ENCODE measurements around the gene GAS6. TPM values are rescaled to one million over a fixed set of nuclear protein-coding genes. Genes with fewer than 3 reads are reported as not detected.

Gene GAS6
- total RNA-seq, 3 donors from 2014 or later: 0.61 to 0.84 (median 0.71) TPM

DNA sequence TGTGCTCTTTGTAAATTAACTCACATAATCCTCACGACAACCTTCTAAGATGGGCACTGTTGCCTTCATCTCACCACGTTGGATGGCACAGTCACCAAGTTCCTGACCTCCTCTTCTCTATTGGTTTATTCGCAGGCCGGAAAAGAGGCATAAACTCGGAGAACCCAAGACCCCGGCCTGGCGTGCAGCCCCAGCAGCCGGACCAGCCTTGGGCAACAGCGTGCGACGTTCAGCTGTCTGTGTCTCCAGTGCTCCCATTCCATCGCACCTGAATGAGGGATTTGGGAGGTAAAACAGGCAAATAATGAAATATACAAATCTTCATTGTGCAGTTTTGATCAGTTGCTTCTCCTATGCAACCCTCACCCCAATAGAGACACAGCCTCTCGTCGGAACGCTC is 34.5 kb upstream of the GAS6 start:
- H3K36me3 Mint-ChIP-seq (ENCODE audit: insufficient read depth): no peaks in the 10 kb centered on the region
- ATAC-seq: no peak
- peaks cover 19% of the 10 kb centered on the region for H3K27me3 Mint-ChIP-seq (ENCODE audit: low read depth)
- DNase-seq: no peak
- no peaks in the 10 kb centered on the region for H3K9me3 Mint-ChIP-seq
- no peaks in the 10 kb centered on the region for H3K4me1 Mint-ChIP-seq (ENCODE audit: low read depth)
- H3K4me3 Mint-ChIP-seq: no peak overlapping the region

DNA sequence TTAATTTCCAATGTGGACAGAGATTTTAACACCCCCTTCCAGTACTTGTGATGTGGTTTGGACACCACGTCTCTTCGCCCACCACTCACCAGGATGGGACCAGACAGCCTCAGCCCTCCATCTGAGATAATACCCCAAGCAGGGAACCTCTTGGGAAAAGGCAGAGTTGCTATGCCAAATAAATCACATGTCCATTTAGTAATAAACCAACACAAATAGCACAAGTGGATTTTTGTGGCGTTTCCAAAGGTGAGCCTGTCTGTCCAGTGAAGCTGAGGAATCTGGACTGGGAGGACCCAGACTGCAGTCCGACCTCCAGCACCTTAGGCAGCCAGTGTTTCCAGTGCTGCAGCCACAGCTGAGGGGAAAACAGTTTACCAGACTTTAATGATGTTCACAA is 34.1 kb upstream of the GAS6 start:
- ATAC-seq (no peak), DNase-seq (no peak)
- H3K36me3 Mint-ChIP-seq (ENCODE audit: insufficient read depth): no peaks in the 10 kb centered on the region
- H3K4me1 Mint-ChIP-seq (ENCODE audit: low read depth): no peaks in the 10 kb centered on the region
- no peak overlapping the region for H3K4me3 Mint-ChIP-seq
- H3K9me3 Mint-ChIP-seq: no peaks in the 10 kb centered on the region
- H3K27me3 Mint-ChIP-seq (ENCODE audit: low read depth): peaks cover 19% of the 10 kb centered on the region

DNA sequence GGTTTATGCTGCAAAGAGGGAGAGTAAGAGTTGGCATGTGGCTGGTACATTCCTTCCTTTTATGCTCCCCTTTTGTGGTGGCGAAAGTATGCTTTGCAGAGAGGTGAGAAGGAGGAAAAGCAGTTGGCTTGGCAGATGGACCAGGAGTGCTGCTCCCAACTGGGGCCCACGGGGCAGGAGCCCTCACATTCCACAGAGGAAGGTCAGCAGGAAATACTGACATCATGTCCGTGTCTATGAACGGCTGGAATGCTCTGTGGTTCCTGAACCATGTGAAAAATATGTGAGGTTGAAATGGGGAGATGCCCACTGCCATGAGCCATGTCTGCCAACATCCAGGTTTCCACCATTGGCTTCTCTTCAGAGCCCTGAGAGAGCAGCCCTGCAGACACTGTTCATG is 33.3 kb upstream of the GAS6 start:
- no peaks in the 10 kb centered on the region for H3K4me1 Mint-ChIP-seq (ENCODE audit: low read depth)
- DNase-seq (no peak), ATAC-seq (no peak)
- H3K9me3 Mint-ChIP-seq: no peaks in the 10 kb centered on the region
- peaks cover 16% of the 10 kb centered on the region for H3K27me3 Mint-ChIP-seq (ENCODE audit: low read depth)
- H3K36me3 Mint-ChIP-seq (ENCODE audit: insufficient read depth): no peaks in the 10 kb centered on the region
- H3K4me3 Mint-ChIP-seq: no peak overlapping the region

DNA sequence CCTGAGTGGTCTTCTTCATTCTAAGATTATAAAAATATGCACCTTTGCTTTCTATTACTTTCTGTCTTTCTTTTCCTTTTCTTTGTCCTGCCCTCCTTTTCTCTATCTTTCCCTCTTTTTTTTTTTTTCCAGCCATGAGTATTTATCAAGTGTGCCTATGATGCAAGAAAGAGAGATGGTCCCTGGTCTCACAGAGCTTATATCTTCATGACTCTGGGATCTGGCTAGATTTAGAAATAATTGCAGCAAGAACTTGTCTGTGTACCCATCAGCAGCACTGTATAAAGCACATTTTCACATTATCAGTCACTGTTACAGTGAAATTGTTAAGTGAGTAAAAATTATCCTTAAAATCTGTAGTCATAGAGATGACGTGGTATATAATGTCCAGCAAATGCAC is 31.6 kb upstream of the GAS6 start:
- H3K27me3 Mint-ChIP-seq (ENCODE audit: low read depth): peaks cover 15% of the 10 kb centered on the region
- no peak overlapping the region for H3K4me3 Mint-ChIP-seq
- no peaks in the 10 kb centered on the region for H3K9me3 Mint-ChIP-seq
- DNase-seq: no peak
- no peaks in the 10 kb centered on the region for H3K4me1 Mint-ChIP-seq (ENCODE audit: low read depth)
- no peak for ATAC-seq
- no peaks in the 10 kb centered on the region for H3K36me3 Mint-ChIP-seq (ENCODE audit: insufficient read depth)

DNA sequence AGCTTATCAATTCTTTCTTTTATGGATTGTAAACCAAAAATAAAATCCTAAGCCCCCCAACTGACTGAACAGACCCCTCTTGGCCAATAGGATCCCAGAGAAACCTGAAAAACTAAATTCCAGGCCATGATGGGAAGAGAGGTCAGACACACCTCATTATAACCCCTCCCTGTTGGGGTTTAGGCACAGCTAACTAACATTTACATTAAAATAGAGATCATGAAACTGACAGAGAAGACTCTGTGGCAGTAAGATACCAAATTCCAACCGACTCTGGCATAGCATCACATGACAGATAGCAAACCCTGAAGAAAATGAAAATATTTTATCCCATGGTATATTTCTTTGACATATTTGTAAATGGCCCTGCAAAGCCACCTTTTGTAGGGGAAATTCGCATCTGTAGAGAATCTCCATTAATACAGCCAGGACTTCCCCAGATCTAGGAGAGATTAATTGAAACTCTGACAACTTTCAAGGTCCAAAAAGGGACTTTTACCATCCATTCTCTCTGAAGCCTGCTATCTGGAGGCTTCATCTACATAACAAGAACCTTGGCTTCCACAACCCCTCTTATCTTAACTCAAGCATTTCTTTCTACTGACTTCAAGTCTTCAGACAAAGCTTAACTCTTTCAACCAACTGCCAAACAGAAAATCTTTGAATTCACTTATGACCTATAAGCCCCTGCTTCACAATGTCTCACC is 27.1 kb upstream of the GAS6 start:
- Mint-ChIP-seq H3K9me3 (no peaks in the 10 kb centered on the region), H3K4me1 (ENCODE audit: low read depth) (no peaks in the 10 kb centered on the region), H3K27me3 (ENCODE audit: low read depth) (peaks cover 5% of the 10 kb centered on the region), H3K36me3 (ENCODE audit: insufficient read depth) (no peaks in the 10 kb centered on the region), H3K4me3 (no peak overlapping the region)
- ATAC-seq: no peak
- no peak for DNase-seq

DNA sequence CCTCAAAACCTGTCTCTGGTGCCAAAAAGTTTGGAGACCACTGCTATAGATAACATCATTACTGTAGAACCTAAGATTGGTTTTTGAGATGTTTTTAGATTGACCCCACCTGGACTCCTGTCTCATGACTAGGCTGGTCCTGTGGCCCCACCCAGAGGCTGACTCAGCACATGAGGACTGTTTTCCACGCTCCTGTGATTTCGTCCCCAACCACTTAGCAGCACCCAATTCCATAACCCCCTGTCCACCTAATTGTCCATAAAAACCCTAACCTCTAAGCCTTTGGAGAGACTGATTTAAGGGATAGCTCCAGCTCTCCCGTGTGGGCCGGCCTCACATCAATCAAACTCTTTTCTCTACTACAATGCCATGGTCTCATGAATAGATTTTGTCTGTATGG is 25.6 kb upstream of the GAS6 start:
- Mint-ChIP-seq H3K27me3 (ENCODE audit: low read depth) (peaks cover 3% of the 10 kb centered on the region), H3K4me1 (ENCODE audit: low read depth) (no peaks in the 10 kb centered on the region), H3K4me3 (no peak overlapping the region), H3K9me3 (no peaks in the 10 kb centered on the region), H3K36me3 (ENCODE audit: insufficient read depth) (no peaks in the 10 kb centered on the region)
- ATAC-seq: no peak
- no peak for DNase-seq

DNA sequence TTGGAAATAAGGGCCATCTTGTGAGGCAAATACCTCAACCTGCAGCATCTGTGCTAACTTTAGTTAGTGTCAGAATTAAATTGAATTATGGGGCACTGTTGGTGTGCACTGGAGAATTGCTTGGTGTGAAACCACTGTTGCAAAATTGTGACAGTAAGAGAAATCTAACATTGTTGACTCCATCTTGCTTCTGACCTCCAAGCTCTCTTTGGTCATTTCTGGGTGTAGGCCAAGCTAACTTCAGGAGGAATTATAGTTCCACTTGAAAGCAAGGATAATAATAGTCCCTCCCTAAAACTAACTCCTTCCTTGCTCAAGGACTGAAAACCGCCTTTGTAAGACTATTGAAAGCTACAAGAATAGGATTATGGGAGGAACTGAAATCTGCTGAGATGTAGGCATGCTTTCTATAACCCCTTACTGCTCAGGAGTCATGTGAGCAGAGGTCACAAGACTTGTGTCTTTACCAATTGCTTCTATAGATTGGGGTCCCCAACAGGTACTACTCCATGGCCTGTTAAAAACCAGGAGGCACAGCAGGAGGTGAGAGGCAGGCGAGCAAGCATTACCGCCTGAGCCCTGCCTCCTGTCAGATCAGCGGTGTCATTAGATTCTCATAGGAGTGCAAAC is 24.9 kb upstream of the GAS6 start:
- ATAC-seq (no peak), DNase-seq (no peak)
- Mint-ChIP-seq H3K36me3 (ENCODE audit: insufficient read depth) (no peaks in the 10 kb centered on the region), H3K27me3 (ENCODE audit: low read depth) (peaks cover 3% of the 10 kb centered on the region), H3K4me3 (no peak overlapping the region), H3K4me1 (ENCODE audit: low read depth) (no peaks in the 10 kb centered on the region), H3K9me3 (no peaks in the 10 kb centered on the region)

DNA sequence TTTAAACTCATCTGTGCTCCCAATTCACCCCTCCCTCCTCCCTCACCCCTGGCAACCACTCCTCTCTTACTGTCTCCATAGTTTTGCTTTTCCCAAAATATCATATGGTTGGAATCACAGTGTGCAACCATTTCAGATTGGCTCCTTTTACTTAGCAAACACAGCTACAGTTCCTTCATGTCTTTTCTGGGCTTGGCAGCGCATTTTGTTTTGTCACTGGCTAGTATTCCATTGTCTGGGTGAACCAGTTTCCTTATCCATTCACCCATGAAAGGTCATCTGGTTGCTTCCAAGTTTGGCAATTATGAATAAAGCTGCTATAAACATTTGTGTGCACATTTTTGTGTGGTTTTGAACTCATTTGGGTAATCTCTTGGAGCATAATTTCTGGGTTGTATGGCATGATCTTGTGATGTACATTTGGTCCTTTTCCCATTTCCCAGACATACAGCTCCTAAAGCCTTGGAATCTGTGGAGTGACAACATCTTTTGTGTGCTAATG is 23.9 kb upstream of the GAS6 start:
- ATAC-seq: no peak
- H3K27me3 Mint-ChIP-seq (ENCODE audit: low read depth): peaks cover 3% of the 10 kb centered on the region

DNA sequence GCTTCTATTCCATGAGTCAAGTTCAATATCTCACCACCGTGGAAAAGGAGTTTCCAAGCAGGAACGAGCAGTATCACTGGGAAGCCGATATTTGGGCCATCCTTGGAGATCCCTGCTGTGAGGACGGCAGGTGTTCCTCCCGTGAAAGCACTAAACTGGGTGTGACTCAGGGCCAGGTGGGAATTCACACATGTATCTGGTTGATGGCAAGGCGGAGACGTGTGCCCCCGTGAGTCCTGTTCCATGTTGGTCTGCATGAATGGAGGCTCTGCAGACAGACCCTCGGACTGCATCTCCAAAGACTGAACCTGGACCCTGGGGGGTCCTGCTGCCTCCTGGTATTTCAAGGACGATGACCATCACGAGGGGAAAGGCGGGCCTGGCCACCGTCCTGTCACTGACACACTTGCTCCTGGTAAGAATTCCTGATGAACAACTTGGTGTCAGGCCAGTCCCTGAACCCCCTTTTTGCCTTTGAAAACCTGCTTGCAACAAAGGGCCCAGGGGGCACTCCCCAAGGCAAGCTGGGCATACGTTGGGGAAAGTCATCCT is 22.8 kb upstream of the GAS6 start:
- DNase-seq (no peak), ATAC-seq (no peak)

More for the DNA sequence above, 23.9 kb upstream of the GAS6 start:
- H3K4me1 Mint-ChIP-seq (ENCODE audit: low read depth): peaks cover 3% of the 10 kb centered on the region
- no peak overlapping the region for H3K4me3 Mint-ChIP-seq
- H3K9me3 Mint-ChIP-seq: no peaks in the 10 kb centered on the region
- no peaks in the 10 kb centered on the region for H3K36me3 Mint-ChIP-seq (ENCODE audit: insufficient read depth)
- DNase-seq: no peak

DNA sequence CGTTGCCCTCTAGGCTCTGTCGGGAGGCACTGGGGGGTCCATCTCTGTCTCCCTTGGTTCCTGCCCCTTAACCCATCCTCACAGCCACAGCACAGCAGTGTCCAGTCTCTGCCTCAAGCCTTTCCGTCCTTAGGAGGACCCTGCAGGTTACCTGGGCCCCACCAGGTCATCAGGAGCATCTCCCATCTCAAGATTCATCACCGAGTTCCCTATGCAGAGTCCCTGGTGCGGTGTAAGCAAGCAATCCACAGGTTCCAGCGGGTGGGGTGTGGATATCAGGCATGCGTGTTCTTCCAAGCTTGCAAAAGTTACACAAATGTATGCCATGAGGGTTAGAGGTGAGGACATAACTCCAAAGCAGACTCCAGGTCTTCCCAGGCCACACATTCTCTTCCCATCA is 20.9 kb upstream of the GAS6 start:
- no peaks in the 10 kb centered on the region for H3K27me3 Mint-ChIP-seq (ENCODE audit: low read depth)
- no peak overlapping the region for H3K4me3 Mint-ChIP-seq
- no peaks in the 10 kb centered on the region for H3K36me3 Mint-ChIP-seq (ENCODE audit: insufficient read depth)
- peaks cover 22% of the 10 kb centered on the region for H3K4me1 Mint-ChIP-seq (ENCODE audit: low read depth)
- DNase-seq (no peak), ATAC-seq (no peak)
- no peaks in the 10 kb centered on the region for H3K9me3 Mint-ChIP-seq

More for the DNA sequence above, 22.8 kb upstream of the GAS6 start:
- H3K4me3 Mint-ChIP-seq: no peak overlapping the region
- peaks cover 14% of the 10 kb centered on the region for H3K4me1 Mint-ChIP-seq (ENCODE audit: low read depth)
- no peaks in the 10 kb centered on the region for H3K9me3 Mint-ChIP-seq
- H3K27me3 Mint-ChIP-seq (ENCODE audit: low read depth): no peaks in the 10 kb centered on the region
- H3K36me3 Mint-ChIP-seq (ENCODE audit: insufficient read depth): no peaks in the 10 kb centered on the region

DNA sequence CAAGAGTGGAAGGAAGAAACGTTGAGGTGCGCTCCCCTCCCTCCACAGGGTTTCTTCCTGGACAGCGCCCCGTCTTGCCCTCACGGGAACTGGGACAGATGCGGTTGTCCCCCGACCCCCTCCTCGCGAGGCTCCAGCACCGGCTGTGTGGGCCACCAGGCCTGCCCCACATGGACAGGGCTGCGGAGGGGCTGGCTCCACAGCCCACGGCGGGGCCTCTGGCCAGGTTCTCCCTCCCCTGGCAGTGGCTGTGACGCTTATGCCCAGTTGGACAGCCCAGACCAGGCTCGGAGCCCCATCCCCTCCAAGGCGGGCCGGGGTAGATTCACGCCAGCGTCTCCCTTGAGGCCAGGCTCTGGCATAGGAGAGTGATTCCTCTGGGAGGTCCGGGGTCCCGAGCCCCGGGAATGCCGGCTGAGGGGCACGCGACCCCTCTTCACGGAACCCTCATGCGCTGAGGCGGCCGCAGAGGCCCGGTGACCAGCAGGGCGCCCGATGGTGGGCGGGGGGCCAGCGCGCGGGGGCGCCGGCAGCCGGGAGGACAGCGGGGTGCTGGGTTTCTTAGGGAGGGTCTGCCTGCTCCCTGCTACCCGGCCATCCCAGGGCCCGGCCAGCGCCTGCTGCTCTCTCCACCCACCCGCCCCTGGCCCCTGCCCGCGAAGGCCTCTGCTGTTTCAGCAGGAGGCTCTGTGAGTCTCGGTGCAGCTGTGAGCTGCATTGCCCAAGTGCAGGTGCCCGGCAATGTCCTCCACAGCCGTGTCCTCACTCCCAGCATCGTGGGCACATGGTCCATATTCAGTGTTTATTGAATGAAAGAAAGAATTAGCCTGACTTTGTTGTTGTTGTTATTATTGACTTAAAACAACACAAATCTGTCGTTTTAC is 20.3 kb upstream of the GAS6 start:
- no peak overlapping the region for H3K4me3 Mint-ChIP-seq
- peaks cover 22% of the 10 kb centered on the region for H3K4me1 Mint-ChIP-seq (ENCODE audit: low read depth)
- no peaks in the 10 kb centered on the region for H3K9me3 Mint-ChIP-seq
- no peaks in the 10 kb centered on the region for H3K36me3 Mint-ChIP-seq (ENCODE audit: insufficient read depth)
- ATAC-seq: no peak
- DNase-seq: no peak
- no peaks in the 10 kb centered on the region for H3K27me3 Mint-ChIP-seq (ENCODE audit: low read depth)

DNA sequence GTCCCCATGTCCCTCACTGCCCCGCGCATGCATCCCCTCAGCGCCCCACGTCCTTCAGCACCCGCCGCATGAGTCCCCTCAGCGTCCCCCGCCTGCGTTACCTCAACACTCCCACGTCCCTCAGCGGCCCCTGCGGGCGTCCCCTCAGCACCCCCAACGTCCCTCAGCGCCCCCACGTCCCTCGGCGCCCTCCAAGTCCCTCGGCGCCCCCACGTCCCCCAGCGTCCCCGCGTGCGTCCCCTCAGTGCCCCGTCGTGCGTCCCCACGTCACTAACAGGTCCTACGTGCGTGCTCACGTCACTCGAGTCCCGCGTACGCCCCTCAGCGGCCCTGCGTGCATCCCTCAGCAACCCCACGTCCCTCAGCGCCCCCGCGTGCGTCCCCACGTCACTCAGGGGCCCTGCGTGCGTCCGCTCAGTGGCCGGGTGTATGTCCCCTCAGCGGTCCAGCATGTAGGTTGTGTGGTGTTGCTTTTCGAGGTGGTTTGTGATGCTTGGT is 19.5 kb upstream of the GAS6 start:
- Mint-ChIP-seq H3K27me3 (ENCODE audit: low read depth) (no peaks in the 10 kb centered on the region), H3K36me3 (ENCODE audit: insufficient read depth) (no peaks in the 10 kb centered on the region), H3K9me3 (no peaks in the 10 kb centered on the region), H3K4me1 (ENCODE audit: low read depth) (peaks cover 22% of the 10 kb centered on the region), H3K4me3 (no peak overlapping the region)
- DNase-seq (no peak), ATAC-seq (no peak)

DNA sequence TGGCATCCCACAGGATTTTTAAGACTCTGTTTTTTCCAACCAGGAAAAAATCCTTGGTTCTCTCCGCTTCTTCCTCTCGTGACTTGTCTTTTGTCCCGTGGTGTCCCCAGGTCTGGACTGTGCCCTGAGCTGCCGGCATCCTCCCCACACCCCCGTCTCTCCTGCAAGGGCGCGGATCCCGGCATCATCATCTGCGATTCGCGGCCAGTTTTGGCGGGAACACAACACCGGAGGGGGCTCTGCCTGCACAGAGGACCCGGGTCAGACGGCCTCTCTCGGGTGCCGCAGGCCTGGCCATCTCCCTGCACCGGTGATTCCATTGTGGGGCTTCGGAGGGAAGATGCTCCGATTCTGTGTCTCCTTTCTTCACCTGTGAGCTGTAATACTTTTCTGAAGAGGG is 18.8 kb upstream of the GAS6 start:
- Mint-ChIP-seq H3K27me3 (ENCODE audit: low read depth) (no peaks in the 10 kb centered on the region), H3K4me1 (ENCODE audit: low read depth) (peaks cover 22% of the 10 kb centered on the region), H3K4me3 (no peak overlapping the region), H3K36me3 (ENCODE audit: insufficient read depth) (no peaks in the 10 kb centered on the region), H3K9me3 (no peaks in the 10 kb centered on the region)
- no peak for DNase-seq
- no peak for ATAC-seq

DNA sequence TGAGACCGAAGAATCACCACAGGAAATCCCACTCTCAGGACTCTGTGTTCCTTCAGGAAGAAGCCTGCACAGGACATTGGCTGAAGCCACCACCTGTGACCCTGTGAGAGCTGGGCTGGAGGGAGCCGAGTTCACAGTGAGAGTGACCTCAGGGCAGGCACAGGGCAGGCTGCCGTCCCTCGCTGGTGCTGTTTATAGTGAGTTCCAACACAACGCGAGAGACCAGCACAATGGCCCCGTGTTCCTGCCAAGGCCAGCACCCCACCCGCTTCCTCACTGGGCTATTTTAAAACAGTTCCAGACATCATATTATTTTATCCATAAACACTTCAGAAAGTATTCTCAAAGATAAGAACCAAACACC is 18.4 kb upstream of the GAS6 start:
- H3K9me3 Mint-ChIP-seq: no peaks in the 10 kb centered on the region
- no peak for DNase-seq

More for the DNA sequence above, 18.4 kb upstream of the GAS6 start:
- H3K27me3 Mint-ChIP-seq (ENCODE audit: low read depth): no peaks in the 10 kb centered on the region
- H3K4me3 Mint-ChIP-seq: no peak overlapping the region
- no peaks in the 10 kb centered on the region for H3K36me3 Mint-ChIP-seq (ENCODE audit: insufficient read depth)
- H3K4me1 Mint-ChIP-seq (ENCODE audit: low read depth): peaks cover 22% of the 10 kb centered on the region
- ATAC-seq: no peak
